K562 (cell line): ENCODE measurements around the gene PPP3CA. TPM values are rescaled to one million over a fixed set of nuclear protein-coding genes. Genes with fewer than 3 reads are reported as not detected.

Experiments
- ATAC-seq: fragments of 200-7000 bp; cut with Tn5 transposase; 3 replicates; pipeline ENCODE4 v1.9.1; 2020; ENCODE audit warnings: moderate library complexity
- BruUV-seq: library from RNA; stranded (reverse); fragments of 400-500 nt; replicated peaks from 2 replicates; lab custom pipeline; 2021; lab: Mats Ljungman, UMichigan
- CTCF ChIA-PET: fragments of 300-600 bp; formaldehyde crosslinking; extraction: SDS; loops from one replicate; lab custom pipeline; 2021; ENCODE audit warnings: low intra/inter-chr PET ratio; lab: Yijun Ruan, JAX
- POLR2A ChIA-PET: fragments of 300-600, 350-650 bp; sonication (Branson Sonifier 250); formaldehyde crosslinking; extraction: SDS; loops from one replicate; lab custom pipeline; 2021; ENCODE audit warnings: antibody characterized with exemption, inconsistent platforms; lab: Yijun Ruan, JAX
- DNase-seq, 4 experiments: peaks; one replicate each; pipeline versions ENCODE4 v3.0.0 to v3.0.0-alpha.2; 2011 to 2018; ENCODE audit warnings: low spot score in 3 of 4, mixed read lengths in 3 of 4; ENCODE audit errors: extremely low read depth in 1 of 4
- FAIRE-seq: peaks from 2 replicates; lab custom pipeline; 2011; peaks lifted over from hg19 to GRCh38; lab: Jason Lieb, UNC
- H2AFZ ChIP-seq: 2 replicates; pipeline ENCODE4 v1.6.0; 2011; ENCODE audit warnings: low read depth, low read length, control low read depth, inconsistent platforms
- H3K27ac ChIP-seq: fragments of 200-600 bp; 3 replicates; pipeline ENCODE4 v1.8.0; 2011; ENCODE audit warnings: low read depth, mild to moderate bottlenecking, control low read depth, inconsistent platforms, low read length, moderate library complexity, mixed read lengths; ENCODE audit errors: extremely low read depth
- H3K27me3 ChIP-seq, 2 experiments: fragments of 300-600 bp in 1 of 2; 2 replicates in 1 of 2; 3 replicates in 1 of 2; pipeline versions ENCODE4 v1.6.0 to v1.8.0; 2011; ENCODE audit warnings: inconsistent platforms in 2 of 2, low read length in 2 of 2, mild to moderate bottlenecking in 1 of 2, mixed read lengths in 1 of 2, moderate library complexity in 1 of 2; ENCODE audit not compliant: control insufficient read depth in 2 of 2, insufficient read depth in 2 of 2
- H3K36me3 ChIP-seq: fragments of 300-600 bp; 3 replicates; pipeline ENCODE4 v1.8.0; 2011; ENCODE audit warnings: mild to moderate bottlenecking, low read length, inconsistent platforms; ENCODE audit not compliant: control insufficient read depth, insufficient read depth
- H3K4me1 ChIP-seq, 2 experiments: fragments of 200-600 bp in 1 of 2; replicated peaks in 1 of 2; 2 replicates in 1 of 2; 3 replicates in 1 of 2; pipeline versions ENCODE4 v1.5.1 to v1.8.0; 2011; ENCODE audit warnings: inconsistent platforms in 2 of 2, low read length in 2 of 2, mild to moderate bottlenecking in 1 of 2, mixed read lengths in 1 of 2, moderate library complexity in 1 of 2; ENCODE audit not compliant: control insufficient read depth in 2 of 2, insufficient read depth in 2 of 2
- H3K4me2 ChIP-seq: 2 replicates; pipeline ENCODE4 v1.6.1; 2011; ENCODE audit warnings: low read length, control low read depth, inconsistent platforms, mixed read lengths; ENCODE audit not compliant: insufficient read depth
- H3K4me3 ChIP-seq: fragments of 200-600 bp; sonication (generic), shearing (Covaris generic); 2 replicates; pipeline ENCODE4 v1.5.1; 2016; ENCODE audit warnings: control low read depth, inconsistent platforms
- H3K79me2 ChIP-seq: fragments of 200-600 bp; 3 replicates; pipeline ENCODE4 v1.8.0; 2011; ENCODE audit warnings: low read length, inconsistent platforms; ENCODE audit not compliant: control insufficient read depth, insufficient read depth
- H3K9ac ChIP-seq, 2 experiments: 2 replicates each; pipeline versions ENCODE4 v1.6.0 to v1.6.1; 2011; ENCODE audit warnings: low read depth in 2 of 2, low read length in 2 of 2, control low read depth in 1 of 2, inconsistent platforms in 1 of 2, mild to moderate bottlenecking in 1 of 2, mixed read lengths in 1 of 2; ENCODE audit not compliant: insufficient read depth in 1 of 2
- H3K9me1 ChIP-seq: one replicate; pipeline ENCODE4 v1.6.0; 2011; ENCODE audit warnings: inconsistent platforms, mild to moderate bottlenecking, low read length, moderate library complexity; ENCODE audit not compliant: control insufficient read depth, insufficient read depth
- H3K9me3 ChIP-seq: replicated peaks from 2 replicates; pipeline ENCODE4 v1.5.1; 2011; ENCODE audit warnings: low read depth, low read length, inconsistent platforms; ENCODE audit not compliant: control insufficient read depth, insufficient read depth
- H4K20me1 ChIP-seq: replicated peaks from 2 replicates; pipeline ENCODE4 v1.6.1; 2011; ENCODE audit warnings: low read length, inconsistent platforms, mixed read lengths; ENCODE audit not compliant: control insufficient read depth, insufficient read depth
- BRD4 ChIP-seq: fragments of 200-600 bp; sonication (generic); IDR thresholded peaks from 2 replicates; pipeline ENCODE4 v1.6.1; 2017; ENCODE audit warnings: inconsistent platforms
- DDX20 ChIP-seq: fragments of 450-650 bp; IDR thresholded peaks from 2 replicates; pipeline ENCODE4 v1.6.1; 2016; ENCODE audit warnings: missing genetic modification characterization, low read depth, mild to moderate bottlenecking, missing compliant biosample characterization, moderate library complexity
- E2F5 ChIP-seq: sonication (generic); formaldehyde crosslinking; IDR thresholded peaks from 2 replicates; pipeline ENCODE4 v1.8.0; 2022; ENCODE audit warnings: mild to moderate bottlenecking, missing genetic modification reagents
- HOXB6 ChIP-seq: fragments of 250-450 bp; sonication (Bioruptor Pico); IDR thresholded peaks from 2 replicates; pipeline ENCODE4 v1.5.1; 2022; ENCODE audit warnings: mild to moderate bottlenecking, borderline replicate concordance
- MXD1 ChIP-seq: fragments of 250-450 bp; sonication (Bioruptor Pico); IDR thresholded peaks from 2 replicates; pipeline ENCODE4 v1.8.0; 2021; ENCODE audit warnings: borderline replicate concordance, mild to moderate bottlenecking, moderate library complexity; ENCODE audit not compliant: poor library complexity, severe bottlenecking
- NEUROD1 ChIP-seq: fragments of 150-350 bp; IDR thresholded peaks from 2 replicates; pipeline ENCODE4 v1.6.1; 2014; ENCODE audit warnings: borderline replicate concordance, low read length, low read depth; ENCODE audit not compliant: partially characterized antibody
- RAD21 ChIP-seq, 2 experiments: fragments of 250-450 bp in 1 of 2; fragments of 450-650 bp in 1 of 2; sonication (Bioruptor Pico) in 1 of 2; formaldehyde crosslinking in 1 of 2; IDR thresholded peaks in 1 of 2; conservative IDR thresholded peaks in 1 of 2; 2 replicates each; pipeline versions ENCODE4 v1.4.0 to v1.8.0; 2020 to 2022; ENCODE audit warnings: mild to moderate bottlenecking in 2 of 2, moderate library complexity in 1 of 2
- VEZF1 ChIP-seq: fragments of 200-800 bp; sonication (Bioruptor generic); IDR thresholded peaks from 2 replicates; pipeline ENCODE4 v1.6.1; 2017; ENCODE audit warnings: missing genetic modification characterization, missing compliant biosample characterization
- ZNF23 ChIP-seq: fragments of 250-450 bp; sonication (Bioruptor Pico); IDR thresholded peaks from 2 replicates; pipeline ENCODE4 v1.4.0; 2020; ENCODE audit warnings: mild to moderate bottlenecking
- ZNF830 ChIP-seq: fragments of 250-450 bp; sonication (Bioruptor Pico); IDR thresholded peaks from 2 replicates; pipeline ENCODE4 v1.5.0; 2021; ENCODE audit warnings: mild to moderate bottlenecking
- whole genome bisulfite sequencing: fragments of 100-300 bp; shearing (Covaris generic); methylation state at CpG from one replicate; pipeline ENCODE4 v1.1.6; 2016; ENCODE audit warnings: low coverage, mixed read lengths; ENCODE audit not compliant: insufficient coverage; ENCODE audit errors: missing lambda C conversion rate; 5-methylcytosine and 5-hydroxymethylcytosine counted together
- in situ Hi-C: fragments of 300-500 bp; cut with MboI; formaldehyde crosslinking; loops from 4 replicates; pipeline ENCODE4 v1.15.0; 2018; ENCODE audit warnings: inconsistent platforms, mixed read lengths
- intact Hi-C: fragments of 100-400 bp; cut with micrococcal nuclease; formaldehyde crosslinking; loops from 2 replicates; pipeline ENCODE4 v1.14.2; 2022
- polyA plus RNA-seq, 8 experiments: library from polyadenylated mRNA; depleted of rRNA in 4 of 8; stranded (reverse) in 5 of 8; unstranded in 3 of 8; fragments of >200 nt; fragmentation: Nextera tagmentation in 2 of 8; fragmentation: Illumina TruSeq in 1 of 8; extraction: Ambion mirVana in 2 of 8; extraction: Trizol in 1 of 8; gene quantifications; 2 replicates each; pipeline versions ENCODE4 v1.2.1 to v1.2.3, GENCODE V29; 2011 to 2014; ENCODE audit warnings: inconsistent platforms in 1 of 8, missing spikeins in 1 of 8
- total RNA-seq, 7 experiments: library from RNA; depleted of rRNA in 6 of 7; stranded (reverse); fragments of >200 nt in 6 of 7; fragmentation: Illumina TruSeq in 2 of 7; extraction: Trizol in 2 of 7; gene quantifications; 2 replicates each; pipeline versions ENCODE4 v1.2.1 to v1.2.3, GENCODE V29; 2011 to 2021; ENCODE audit warnings: low replicate concordance in 1 of 7
- TF ChIP-seq, protein P1 (sequence below), 3 experiments: fragments of 200-800 bp in 1 of 3; sonication (Bioruptor generic) in 1 of 3; sonication (generic) in 1 of 3; formaldehyde crosslinking in 1 of 3; IDR thresholded peaks; 2 replicates each; pipeline versions ENCODE4 v1.6.1 to v1.8.0; 2016 to 2022; ENCODE audit warnings: mild to moderate bottlenecking in 2 of 3, missing compliant biosample characterization in 2 of 3, missing genetic modification characterization in 2 of 3, missing genetic modification reagents in 1 of 3
- TF ChIP-seq, protein P2 (sequence below): fragments of 250-450 bp; sonication (Bioruptor Pico); IDR thresholded peaks from 2 replicates; pipeline ENCODE4 v1.4.0; 2020; ENCODE audit warnings: mild to moderate bottlenecking, moderate library complexity, borderline replicate concordance

Gene PPP3CA
- total and polyA plus RNA-seq, 9 of the 15 experiments (the other 6 are each of a cell fraction or from before 2014, with no cell fraction given) = 0.94 to 3.2 (median 1.6) TPM

- TF ChIP-seq, protein P1, sequence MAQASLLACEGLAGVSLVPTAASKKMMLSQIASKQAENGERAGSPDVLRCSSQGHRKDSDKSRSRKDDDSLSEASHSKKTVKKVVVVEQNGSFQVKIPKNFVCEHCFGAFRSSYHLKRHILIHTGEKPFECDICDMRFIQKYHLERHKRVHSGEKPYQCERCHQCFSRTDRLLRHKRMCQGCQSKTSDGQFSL (CRISPR knock-in tag; IDR thresholded peaks at IDR 0.05) = no peak
- TF ChIP-seq, protein P1 (tag; IDR thresholded peaks at IDR 0.05) = no peak
- no peak for TF ChIP-seq MXD1
Measured at GRCh38 chr4:101127176-101127790, 220.0 kb downstream of the PPP3CA start (continued).

DNA sequence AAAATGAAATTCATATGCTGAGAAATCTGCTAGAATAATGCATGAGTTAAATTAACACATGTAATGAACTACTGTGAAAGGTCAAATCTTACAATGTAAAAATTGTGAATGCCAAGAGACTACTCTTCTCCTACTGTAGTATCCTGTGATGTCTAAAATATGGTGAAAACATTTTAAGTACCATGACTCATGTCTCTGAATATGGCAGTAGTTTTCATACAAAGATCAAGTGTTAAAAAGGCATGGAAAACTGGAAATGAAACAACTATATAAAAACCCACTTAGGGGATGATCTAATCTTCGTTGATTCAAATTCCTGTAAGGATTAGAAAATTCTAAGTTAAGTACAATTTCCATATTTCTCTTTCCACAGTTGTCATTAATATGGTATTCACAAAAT, 221.3 kb downstream of the PPP3CA start:
- POLR2A ChIA-PET = no interaction called here
- H2AFZ ChIP-seq = no peak overlapping the region
- H3K9me1 ChIP-seq = no peaks in the 10 kb centered on the region
- BruUV-seq = no TSS peak
- TF ChIP-seq ZNF830 (CRISPR knock-in tag) = no peak
- no peak for TF ChIP-seq DDX20 (tag)
- no peak for TF ChIP-seq NEUROD1
- TF ChIP-seq E2F5 (CRISPR knock-in tag) = no peak
- no peak for TF ChIP-seq HOXB6 (CRISPR knock-in tag)
- TF ChIP-seq ZNF23 (CRISPR knock-in tag) = no peak
- no peak for TF ChIP-seq BRD4
- TF ChIP-seq VEZF1 (CRISPR knock-in tag) = no peak
- TF ChIP-seq RAD21 (CRISPR knock-in tag; conservative IDR thresholded peaks at IDR 0.05 in 1 of 2, IDR thresholded peaks at IDR 0.05 in 1 of 2) = no peak
- TF ChIP-seq, protein P2, sequence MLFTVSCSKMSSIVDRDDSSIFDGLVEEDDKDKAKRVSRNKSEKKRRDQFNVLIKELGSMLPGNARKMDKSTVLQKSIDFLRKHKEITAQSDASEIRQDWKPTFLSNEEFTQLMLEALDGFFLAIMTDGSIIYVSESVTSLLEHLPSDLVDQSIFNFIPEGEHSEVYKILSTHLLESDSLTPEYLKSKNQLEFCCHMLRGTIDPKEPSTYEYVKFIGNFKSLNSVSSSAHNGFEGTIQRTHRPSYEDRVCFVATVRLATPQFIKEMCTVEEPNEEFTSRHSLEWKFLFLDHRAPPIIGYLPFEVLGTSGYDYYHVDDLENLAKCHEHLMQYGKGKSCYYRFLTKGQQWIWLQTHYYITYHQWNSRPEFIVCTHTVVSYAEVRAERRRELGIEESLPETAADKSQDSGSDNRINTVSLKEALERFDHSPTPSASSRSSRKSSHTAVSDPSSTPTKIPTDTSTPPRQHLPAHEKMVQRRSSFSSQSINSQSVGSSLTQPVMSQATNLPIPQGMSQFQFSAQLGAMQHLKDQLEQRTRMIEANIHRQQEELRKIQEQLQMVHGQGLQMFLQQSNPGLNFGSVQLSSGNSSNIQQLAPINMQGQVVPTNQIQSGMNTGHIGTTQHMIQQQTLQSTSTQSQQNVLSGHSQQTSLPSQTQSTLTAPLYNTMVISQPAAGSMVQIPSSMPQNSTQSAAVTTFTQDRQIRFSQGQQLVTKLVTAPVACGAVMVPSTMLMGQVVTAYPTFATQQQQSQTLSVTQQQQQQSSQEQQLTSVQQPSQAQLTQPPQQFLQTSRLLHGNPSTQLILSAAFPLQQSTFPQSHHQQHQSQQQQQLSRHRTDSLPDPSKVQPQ (CRISPR knock-in tag) = no peak
- DNase-seq = no peak
- no peak overlapping the region for H3K27ac ChIP-seq
- FAIRE-seq = no peak
- H4K20me1 ChIP-seq = no peaks in the 10 kb centered on the region
- H3K9me3 ChIP-seq = no peaks in the 10 kb centered on the region
- H3K27me3 ChIP-seq = no peaks in the 10 kb centered on the region
- WGBS = 0% methylated on average over 1 of the region's 1 CpG
- H3K36me3 ChIP-seq = no peaks in the 10 kb centered on the region
- no peak overlapping the region for H3K4me3 ChIP-seq
- intact Hi-C loops = no loop called here
- no peak overlapping the region for H3K9ac ChIP-seq
- CTCF ChIA-PET = no interaction called here
- in situ Hi-C loops = no loop called here
- no peak overlapping the region for H3K4me2 ChIP-seq
- H3K79me2 ChIP-seq = no peaks in the 10 kb centered on the region
- ATAC-seq = no peak
- H3K4me1 ChIP-seq = no peaks in the 10 kb centered on the region
